HL-60 (cell line): ENCODE results near the gene INA.

ENCODE experiments used
- CTCF ChIP-seq: IDR thresholded peaks from one replicate; pipeline ENCODE4 v1.5.1; 2011; ENCODE audit warnings: low read length, control low read depth, inconsistent platforms; ENCODE audit not compliant: insufficient read depth
- TF ChIP-seq, protein P1 (sequence below): IDR thresholded peaks from 2 replicates; pipeline ENCODE4 v1.6.1; 2012; ENCODE audit warnings: low read depth; ENCODE audit not compliant: insufficient replicate concordance

DNA sequence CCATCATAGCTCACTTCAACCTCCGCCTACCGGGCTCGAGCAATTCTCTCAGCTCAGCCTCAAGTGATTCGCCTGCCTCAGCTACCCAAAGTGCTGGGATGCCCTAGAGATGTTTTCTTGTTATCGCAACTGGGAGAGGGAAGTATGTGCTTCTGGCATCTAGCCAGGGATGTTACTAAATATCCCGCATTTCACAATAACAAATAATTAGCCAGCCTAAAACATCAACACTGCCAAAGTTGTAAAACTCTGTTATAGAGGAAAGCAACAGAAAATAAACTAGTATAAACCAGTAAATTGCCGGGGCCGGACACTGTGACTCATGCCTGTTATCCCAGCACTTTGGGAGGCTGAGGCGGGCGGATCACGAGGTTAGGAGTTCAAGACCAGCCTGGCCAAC, 7.2 kb downstream of the INA start:
- TF ChIP-seq CTCF = no peak
- TF ChIP-seq, protein P1, sequence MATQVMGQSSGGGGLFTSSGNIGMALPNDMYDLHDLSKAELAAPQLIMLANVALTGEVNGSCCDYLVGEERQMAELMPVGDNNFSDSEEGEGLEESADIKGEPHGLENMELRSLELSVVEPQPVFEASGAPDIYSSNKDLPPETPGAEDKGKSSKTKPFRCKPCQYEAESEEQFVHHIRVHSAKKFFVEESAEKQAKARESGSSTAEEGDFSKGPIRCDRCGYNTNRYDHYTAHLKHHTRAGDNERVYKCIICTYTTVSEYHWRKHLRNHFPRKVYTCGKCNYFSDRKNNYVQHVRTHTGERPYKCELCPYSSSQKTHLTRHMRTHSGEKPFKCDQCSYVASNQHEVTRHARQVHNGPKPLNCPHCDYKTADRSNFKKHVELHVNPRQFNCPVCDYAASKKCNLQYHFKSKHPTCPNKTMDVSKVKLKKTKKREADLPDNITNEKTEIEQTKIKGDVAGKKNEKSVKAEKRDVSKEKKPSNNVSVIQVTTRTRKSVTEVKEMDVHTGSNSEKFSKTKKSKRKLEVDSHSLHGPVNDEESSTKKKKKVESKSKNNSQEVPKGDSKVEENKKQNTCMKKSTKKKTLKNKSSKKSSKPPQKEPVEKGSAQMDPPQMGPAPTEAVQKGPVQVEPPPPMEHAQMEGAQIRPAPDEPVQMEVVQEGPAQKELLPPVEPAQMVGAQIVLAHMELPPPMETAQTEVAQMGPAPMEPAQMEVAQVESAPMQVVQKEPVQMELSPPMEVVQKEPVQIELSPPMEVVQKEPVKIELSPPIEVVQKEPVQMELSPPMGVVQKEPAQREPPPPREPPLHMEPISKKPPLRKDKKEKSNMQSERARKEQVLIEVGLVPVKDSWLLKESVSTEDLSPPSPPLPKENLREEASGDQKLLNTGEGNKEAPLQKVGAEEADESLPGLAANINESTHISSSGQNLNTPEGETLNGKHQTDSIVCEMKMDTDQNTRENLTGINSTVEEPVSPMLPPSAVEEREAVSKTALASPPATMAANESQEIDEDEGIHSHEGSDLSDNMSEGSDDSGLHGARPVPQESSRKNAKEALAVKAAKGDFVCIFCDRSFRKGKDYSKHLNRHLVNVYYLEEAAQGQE = no peak
